Measurements from ENCODE around the gene KCNJ9. TPM values are rescaled to one million over a fixed set of nuclear protein-coding genes. Genes with fewer than 3 reads are reported as not detected.

Gene KCNJ9
- total RNA-seq, 1 donor from 2014 or later: 0.19 TPM

- Mint-ChIP-seq H3K4me3 (no peak overlapping the region), H3K9me3 (no peaks in the 10 kb centered on the region), H3K27ac (ENCODE audit: unreplicated experiment) (no peak overlapping the region), H3K27me3 (ENCODE audit: low read depth) (peaks cover 10% of the 10 kb centered on the region), H3K4me1 (peaks cover 20% of the 10 kb centered on the region), H3K36me3 (ENCODE audit: low read depth) (peaks cover 4% of the 10 kb centered on the region)
- no peak for DNase-seq (ENCODE audit: low read depth, low spot score)
- TF ChIP-seq CTCF (conservative IDR thresholded peaks at IDR 0.05): no peak
These were observed 9.4 kb downstream of the KCNJ9 start for GRCh38 chr1:160090760-160091159.

- no peaks in the 10 kb centered on the region for H3K9me3 Mint-ChIP-seq
- no peak overlapping the region for H3K4me3 Mint-ChIP-seq
- peaks cover 3% of the 10 kb centered on the region for H3K27me3 Mint-ChIP-seq (ENCODE audit: low read depth)
- H3K36me3 Mint-ChIP-seq (ENCODE audit: low read depth): peaks cover 4% of the 10 kb centered on the region
- TF ChIP-seq CTCF (conservative IDR thresholded peaks at IDR 0.05): no peak
- H3K4me1 Mint-ChIP-seq: peaks cover 26% of the 10 kb centered on the region
- H3K27ac Mint-ChIP-seq (ENCODE audit: unreplicated experiment): peak overlapping the region; percentile 27
- DNase-seq (ENCODE audit: low read depth, low spot score): no peak
These were observed 10.4 kb downstream of the KCNJ9 start for GRCh38 chr1:160091666-160092223.

GRCh38 chr1:160092366-160093068 is 11.2 kb downstream of the KCNJ9 start:
- no peak for TF ChIP-seq CTCF (conservative IDR thresholded peaks at IDR 0.05)
- H3K9me3 Mint-ChIP-seq: no peaks in the 10 kb centered on the region
- H3K27ac Mint-ChIP-seq (ENCODE audit: unreplicated experiment): no peak overlapping the region
- H3K27me3 Mint-ChIP-seq (ENCODE audit: low read depth): no peaks in the 10 kb centered on the region
- H3K4me1 Mint-ChIP-seq: peaks cover 33% of the 10 kb centered on the region
- H3K36me3 Mint-ChIP-seq (ENCODE audit: low read depth): peaks cover 4% of the 10 kb centered on the region
- H3K4me3 Mint-ChIP-seq: no peak overlapping the region
- no peak for DNase-seq (ENCODE audit: low read depth, low spot score)

GRCh38 chr1:160093069-160093395 is 11.7 kb downstream of the KCNJ9 start:
- no peaks in the 10 kb centered on the region for H3K9me3 Mint-ChIP-seq
- DNase-seq (ENCODE audit: low read depth, low spot score): no peak
- H3K36me3 Mint-ChIP-seq (ENCODE audit: low read depth): peaks cover 4% of the 10 kb centered on the region
- no peak overlapping the region for H3K4me3 Mint-ChIP-seq
- H3K27me3 Mint-ChIP-seq (ENCODE audit: low read depth): no peaks in the 10 kb centered on the region
- peaks cover 37% of the 10 kb centered on the region for H3K4me1 Mint-ChIP-seq
- no peak for TF ChIP-seq CTCF (conservative IDR thresholded peaks at IDR 0.05)
- no peak overlapping the region for H3K27ac Mint-ChIP-seq (ENCODE audit: unreplicated experiment)

- Mint-ChIP-seq H3K4me3 (no peak overlapping the region), H3K27me3 (ENCODE audit: low read depth) (no peaks in the 10 kb centered on the region), H3K4me1 (peaks cover 37% of the 10 kb centered on the region), H3K9me3 (no peaks in the 10 kb centered on the region), H3K36me3 (ENCODE audit: low read depth) (peaks cover 4% of the 10 kb centered on the region), H3K27ac (ENCODE audit: unreplicated experiment) (no peak overlapping the region)
- no peak for DNase-seq (ENCODE audit: low read depth, low spot score)
- no peak for TF ChIP-seq CTCF (conservative IDR thresholded peaks at IDR 0.05)
These were observed 12.4 kb downstream of the KCNJ9 start for GRCh38 chr1:160093624-160094290.

Data from neural crest cell (in vitro differentiated cells).